Hematopoietic multipotent progenitor cell treated with erythropoietin and hydrocortisone succinate and interleukin-3 and kit ligand, for 4 days (in vitro differentiated cells): ENCODE results near the gene PALM3.

ENCODE experiments used
- DNase-seq: peaks from one replicate; pipeline ENCODE4 v3.0.0-alpha.2; 2015

PALM3 gene

DNA sequence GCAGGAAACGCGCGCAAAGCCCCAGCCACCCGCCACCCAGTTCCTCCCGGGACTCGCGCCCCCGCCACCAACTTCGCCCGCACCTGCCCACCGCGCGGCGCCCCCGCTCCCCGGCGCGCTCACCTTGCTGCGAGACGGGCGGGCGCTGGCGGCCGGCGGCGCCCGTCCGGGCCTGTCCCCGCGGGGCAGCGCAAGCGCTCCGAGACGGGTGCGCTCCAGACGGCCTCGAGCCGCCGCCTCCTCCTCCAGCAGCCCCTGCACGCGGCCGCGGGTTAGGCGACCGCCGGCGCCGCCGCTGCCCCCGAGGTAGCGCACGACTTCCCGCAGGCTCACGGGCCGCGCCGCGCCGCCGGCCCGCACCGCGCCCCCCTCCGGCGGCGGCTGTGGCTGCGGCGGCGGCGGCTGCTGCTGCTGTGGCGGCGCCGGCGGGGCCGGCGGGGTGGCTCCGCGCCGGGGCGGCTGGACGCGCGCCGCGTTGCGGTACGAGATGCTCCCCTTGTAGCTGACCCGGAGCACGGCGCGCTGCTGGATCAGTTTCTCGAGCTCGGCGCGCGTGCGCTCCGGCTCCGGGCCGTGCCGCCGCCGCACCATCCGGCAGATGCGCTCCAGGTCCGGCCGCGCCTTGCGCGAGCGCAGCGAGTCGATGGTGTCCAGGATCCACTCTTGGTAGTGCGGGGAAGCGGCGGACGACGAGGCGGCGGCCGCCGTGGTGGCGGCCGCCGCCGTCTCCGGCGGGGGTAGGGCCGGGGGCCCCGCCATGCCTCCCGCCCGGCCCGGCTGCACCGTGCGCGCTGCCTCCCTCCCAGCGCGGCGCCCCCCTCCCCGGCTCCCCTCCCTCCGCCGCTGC lies 28.0 kb upstream of the PALM3 start:
- peak; percentile 77 for DNase-seq

DNA sequence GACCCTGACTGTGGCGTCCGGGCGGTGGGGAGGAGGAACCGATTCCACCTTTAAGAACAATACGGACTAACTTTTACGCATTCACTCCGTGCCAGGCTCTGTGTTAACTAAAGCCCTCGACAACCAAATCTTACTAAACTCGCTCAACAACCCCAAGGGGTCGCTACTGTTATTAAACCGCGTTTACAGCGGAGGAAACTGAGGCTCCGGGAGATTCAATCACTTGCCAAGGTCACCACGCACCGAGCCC lies 27.5 kb upstream of the PALM3 start:
- DNase-seq: peak; percentile 53

DNA sequence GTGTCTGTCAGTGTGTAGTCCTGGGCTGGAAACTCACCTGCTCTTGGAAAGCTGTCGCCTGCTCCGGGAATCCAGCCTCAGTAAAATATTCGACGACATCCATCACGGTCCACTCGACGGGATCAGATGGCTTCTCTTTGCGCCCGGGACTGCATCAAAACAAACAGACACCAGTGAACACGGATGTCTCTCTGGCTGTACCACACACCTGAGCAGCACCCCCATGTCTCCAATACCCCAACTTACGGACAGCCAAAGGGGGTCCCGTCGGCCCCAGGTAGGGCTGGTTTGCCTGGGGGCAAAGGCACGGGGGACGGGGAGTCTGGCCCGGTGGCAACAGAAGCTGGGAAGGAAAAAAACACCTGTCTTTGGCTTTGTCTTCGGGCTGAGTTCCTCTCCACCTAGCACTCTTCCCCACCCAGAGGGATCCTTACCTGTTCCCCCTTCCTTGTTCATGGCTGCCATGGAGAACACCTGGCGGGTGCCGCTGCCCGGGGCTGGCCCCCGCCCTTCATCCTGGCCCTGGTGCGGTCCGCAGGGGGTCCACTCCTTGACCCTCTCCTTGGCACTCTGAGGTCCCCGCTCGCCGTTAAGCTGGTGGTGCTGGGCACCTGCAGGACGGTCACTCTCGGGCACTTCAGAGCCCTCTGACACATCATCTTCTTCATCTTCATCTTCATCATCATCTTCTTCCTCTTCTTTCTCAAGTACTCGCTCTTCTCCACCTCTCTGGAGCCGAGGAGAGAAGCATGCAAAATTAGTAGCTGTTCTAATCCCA lies 26.9 kb upstream of the PALM3 start:
- no peak for DNase-seq

DNA sequence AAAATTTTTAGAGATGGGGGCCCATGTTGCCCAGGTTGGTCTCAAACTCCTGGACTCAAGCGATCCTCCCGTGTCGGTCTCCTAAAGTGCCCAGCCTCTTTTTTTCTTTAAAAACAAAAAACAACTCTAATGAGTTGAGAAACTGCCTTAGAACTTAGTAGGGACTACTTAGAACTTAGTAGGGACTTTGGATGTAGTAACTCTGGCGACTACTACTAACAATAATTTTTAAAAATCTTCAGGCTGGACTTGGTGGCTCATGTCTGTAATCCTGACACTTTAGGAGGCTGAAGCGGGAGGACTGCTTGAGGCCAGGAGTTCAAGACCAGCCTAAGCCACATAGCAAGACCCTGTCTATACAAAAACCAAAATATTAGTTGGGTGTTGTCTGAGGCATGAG lies 24.2 kb upstream of the PALM3 start:
- DNase-seq: no peak

DNA sequence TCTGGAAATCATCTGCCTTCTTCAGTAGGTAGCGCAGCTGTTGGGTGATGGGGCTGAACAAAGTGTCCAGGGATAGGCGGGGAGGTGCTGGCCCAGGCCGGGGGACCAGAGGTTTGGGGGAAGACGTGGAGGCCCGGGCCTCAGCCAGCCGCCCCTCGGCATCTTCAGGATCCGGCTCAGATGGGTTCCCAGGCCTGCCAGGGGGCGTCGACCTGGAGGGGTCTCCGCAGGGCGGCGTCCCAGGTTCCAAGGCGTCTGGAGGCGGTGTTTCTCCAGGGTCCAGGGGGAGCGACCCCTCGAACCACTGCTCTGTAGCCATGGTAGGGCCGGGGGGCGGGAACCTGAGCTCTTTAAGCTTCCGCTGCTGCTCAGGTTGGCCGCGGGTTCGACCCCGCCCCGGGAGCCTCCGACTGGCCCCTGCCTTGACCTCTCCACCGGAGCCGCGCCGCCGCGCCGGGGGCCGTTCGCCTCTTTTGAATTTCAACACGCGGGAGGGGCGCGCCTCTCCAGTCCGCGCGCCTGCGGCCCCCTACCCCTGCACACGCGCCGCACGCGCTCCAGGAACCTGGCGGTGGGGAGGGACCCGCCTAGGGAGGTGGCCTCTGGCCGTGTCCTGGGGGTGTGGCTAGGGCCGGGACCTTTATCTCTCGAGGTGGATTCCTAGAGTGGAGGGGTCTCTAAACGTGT lies 23.6 kb upstream of the PALM3 start, which contains the start of gene C19orf67:
Gene C19orf67 (minus strand): TSS at position 475 of the 687 bp plus-strand sequence. CDS start 156 bp downstream, at position 319.
- DNase-seq: no peak

DNA sequence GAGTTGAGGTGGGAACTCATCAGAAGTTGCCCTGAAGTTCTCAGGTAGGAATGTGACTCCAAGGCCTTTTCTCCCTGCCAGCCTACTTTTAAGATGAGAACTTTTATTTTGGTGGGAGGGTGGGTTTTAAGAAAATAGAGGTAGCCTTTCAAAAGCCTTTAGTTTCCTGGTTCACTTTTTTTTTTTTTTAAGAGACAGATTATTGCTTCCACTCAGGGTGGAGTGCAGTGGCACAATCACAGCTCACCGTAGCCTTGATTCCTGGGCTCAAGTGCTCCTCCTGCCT lies 20.7 kb upstream of the PALM3 start:
- no peak for DNase-seq

DNA sequence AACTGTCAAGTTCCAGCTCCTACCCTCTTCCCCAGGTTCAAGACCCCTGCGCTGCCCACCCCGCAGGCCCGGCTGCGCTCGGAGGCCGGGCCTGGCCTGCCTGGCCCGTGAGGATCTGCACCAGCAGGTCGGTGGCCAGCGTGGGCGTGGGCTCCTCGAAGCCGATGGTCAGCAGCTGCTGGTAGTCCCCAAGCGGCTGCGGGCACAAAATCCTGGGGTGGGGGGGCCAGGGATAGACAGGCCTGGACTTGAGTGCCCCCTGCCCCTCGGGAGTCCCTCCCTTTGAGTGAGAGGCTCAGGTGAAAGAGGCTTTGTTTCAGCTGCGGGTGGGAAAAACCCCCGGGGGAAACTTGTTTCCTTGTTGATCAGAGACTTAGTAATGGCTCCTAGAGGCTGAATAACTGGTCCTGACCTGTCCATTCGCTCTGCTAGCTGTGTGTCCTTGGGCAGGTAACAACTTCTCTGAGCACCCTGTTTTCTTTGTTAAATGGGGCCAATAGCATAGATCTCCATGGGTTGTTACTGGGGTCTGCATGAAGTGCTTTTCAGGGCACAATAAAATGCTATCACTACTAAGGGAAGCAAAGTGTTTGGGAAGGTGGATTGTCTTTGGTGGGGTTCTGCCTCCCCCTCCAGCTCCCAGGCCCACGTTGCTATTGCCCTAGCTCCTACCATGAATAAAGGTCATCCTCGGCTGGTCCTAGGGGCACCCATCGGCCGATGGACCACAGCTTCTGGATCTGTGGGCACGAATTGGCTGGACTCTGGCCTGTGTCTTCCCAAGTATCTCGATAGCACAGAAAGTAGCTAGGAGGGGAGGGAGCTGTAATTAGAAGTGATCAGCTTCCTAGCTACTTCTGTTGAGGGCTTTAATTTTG lies 20.2 kb upstream of the PALM3 start:
- DNase-seq: no peak

DNA sequence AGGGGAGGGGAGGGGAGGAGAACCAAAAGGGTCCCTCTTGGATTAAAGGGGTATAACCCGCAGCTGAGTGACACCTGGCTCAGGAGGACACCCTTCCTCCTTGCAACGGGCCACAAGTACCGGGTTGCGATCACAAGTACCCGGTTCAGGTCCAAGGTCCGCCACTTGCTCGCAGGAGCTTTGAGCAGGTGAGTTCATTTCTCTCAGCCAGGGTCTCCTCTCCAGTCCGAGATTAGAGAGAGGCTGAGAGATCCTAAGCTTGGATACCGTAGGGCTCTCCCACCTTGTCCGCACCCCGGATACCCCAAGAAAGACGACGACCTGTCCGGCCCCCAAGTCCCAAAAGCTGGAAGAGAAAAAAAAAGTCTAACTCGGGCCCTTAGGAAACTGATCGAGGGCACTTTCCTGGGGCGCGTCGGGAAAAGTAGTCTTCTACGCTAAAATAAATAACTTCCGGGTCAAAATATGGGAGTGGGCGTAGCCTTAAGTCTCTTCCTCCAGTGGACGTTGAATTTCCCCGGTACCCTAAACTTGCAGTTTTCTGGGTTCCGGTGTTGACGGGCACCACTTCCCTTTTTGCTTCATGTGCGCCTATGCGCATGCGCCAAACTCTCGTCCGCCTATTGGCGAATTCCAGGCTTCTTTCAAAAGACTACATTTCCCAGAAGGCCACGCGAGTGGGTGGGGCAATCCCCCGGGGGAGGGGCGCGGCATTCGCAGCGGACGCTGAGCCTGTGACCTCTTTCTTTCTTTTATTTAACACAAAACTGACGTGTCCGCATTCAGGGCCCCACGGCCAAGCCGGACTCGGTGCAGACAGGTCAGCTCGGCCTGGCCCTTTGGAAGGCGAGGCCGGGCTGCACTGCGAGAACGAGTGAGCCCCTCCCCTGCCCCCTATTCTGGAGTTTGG lies 19.3 kb upstream of the PALM3 start:
- peak; percentile 100 for DNase-seq

DNA sequence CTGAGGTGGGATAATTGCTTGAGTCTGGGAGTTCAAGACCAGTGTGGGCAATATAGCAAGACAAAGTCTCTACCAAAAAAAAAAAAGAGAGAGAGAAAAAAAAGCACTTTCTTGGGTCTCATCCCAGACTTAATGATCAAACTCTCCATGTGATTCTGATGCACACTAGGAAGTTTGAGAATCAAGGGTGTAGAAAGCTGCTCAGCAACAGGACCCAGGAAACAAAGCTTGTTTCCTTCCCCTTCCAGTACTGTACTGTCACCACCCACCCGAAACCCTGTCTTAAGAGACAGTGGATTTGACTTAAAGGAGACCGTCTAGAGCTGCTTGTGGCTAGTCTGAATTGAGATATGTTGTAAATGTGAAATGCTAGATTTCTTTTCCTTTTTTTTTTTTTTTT lies 16.5 kb upstream of the PALM3 start:
- no peak for DNase-seq

DNA sequence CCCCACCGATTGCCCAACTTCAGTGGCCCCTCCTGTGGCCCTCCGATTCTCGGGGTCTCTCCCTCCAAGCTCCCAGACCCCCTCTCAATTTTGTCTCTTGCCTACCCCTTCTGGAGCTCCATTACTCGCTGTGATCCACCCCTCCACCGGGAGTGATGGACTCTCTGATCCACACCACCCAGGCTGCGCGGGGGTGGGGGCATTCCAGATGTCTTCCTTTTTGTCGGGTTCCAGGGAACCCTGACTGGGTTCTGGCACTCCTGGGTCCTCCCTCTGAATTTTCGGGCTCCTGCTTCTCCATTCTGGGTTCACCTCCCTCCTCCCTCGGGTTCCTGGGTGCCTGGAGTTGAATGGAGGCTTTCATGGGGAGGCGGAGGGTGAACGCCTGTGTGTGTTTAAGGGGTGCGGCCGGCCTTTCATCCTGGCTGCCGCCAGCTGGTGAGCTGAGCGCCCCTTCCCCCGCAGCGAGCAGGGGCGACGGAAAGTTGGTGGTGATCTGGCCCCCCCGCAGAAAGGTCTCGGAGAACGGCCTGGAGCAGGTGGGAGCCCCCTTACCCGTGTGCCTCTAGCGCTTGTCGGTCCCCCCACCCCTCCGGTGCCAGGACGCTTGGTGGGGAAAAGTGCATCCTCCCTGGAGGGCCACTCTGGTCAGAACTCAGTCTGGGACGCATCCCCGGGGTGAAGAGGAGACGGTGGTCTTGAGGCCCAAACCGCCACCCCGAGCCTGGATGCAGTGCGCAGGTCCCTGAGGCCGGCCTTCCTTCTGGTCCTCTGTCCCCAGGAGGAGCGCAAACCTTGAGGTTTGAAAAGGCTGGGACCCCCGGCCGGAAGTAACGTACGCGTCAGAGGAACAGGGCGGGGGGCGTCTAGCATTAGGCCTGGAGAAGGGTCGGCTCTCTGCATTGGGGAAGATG lies 12.3 kb upstream of the PALM3 start:
- peak; percentile 37 for DNase-seq

DNA sequence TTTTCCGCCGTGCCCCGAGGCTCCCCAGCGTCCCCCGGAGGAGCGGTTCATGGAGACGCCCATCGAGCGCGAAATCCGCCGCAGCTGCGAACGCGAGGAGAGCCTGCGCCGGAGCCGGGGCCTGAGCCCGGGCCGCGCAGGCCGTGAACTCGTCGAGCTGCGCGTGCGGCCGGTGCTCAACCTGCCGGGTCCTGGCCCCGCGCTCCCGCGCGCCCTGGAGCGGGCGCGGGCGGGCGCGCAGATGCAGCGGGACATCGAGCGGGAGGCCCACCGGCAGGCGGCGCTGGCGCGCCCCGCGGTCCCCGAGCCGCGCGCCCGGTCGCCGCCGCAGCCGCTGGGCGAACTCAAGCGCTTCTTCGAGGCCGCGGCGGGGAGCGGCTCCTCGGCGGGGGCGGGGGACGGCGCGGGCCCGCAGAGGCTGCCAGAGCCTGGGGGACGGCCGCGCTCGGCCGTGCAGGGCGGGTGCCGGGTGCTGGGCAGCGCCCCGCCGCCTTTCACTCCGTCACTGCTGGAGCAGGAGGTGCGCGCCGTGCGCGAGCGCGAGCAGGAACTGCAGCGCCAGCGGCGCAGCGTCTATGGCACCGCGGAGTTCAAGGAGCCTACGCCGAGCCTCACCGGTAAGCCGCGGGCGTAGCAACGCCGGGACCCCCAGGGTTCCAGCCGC lies 11.5 kb upstream of the PALM3 start:
- DNase-seq: peak; percentile 90

DNA sequence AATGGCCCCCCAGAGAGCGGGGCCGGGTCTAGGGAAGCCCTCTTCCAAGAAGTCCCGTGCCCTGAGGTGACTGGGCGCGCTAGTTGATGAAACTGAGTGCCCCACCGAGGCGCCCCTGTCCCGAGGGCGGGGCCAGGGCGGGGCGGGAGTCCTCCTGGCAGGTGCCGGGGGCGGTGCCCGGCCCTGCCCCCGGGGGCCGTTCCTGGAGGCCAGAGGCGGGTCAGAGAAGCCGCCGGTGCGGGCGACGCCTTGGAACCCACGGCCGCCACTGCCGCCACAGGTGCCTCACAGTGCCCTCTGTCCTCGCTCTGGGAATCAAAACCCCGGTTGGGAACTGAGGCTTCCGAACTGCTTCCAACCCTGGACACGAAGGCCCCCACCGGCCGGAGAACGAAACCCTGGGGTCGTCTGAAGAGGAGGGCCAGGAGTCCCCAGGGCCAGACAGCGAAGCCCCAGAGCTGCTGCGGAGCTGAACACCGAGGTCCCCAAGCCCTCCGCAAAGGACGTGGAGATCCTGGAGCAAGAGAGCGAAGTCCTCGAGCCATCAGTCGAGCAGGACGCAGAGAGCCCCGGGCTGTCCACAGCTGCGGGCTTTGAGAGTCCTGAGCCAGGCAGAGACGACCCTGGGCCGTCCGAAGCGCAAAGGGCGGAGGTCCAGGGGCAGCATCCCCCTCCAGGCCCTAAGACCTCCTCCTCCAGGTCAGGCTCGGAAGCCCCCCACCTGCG lies 10.8 kb upstream of the PALM3 start, which contains the start of gene MISP3:
Gene MISP3 (plus strand): TSS at position 252 of the 726 bp plus-strand sequence. CDS start 524 bp downstream, outside the sequence.
- DNase-seq: peak; percentile 64

DNA sequence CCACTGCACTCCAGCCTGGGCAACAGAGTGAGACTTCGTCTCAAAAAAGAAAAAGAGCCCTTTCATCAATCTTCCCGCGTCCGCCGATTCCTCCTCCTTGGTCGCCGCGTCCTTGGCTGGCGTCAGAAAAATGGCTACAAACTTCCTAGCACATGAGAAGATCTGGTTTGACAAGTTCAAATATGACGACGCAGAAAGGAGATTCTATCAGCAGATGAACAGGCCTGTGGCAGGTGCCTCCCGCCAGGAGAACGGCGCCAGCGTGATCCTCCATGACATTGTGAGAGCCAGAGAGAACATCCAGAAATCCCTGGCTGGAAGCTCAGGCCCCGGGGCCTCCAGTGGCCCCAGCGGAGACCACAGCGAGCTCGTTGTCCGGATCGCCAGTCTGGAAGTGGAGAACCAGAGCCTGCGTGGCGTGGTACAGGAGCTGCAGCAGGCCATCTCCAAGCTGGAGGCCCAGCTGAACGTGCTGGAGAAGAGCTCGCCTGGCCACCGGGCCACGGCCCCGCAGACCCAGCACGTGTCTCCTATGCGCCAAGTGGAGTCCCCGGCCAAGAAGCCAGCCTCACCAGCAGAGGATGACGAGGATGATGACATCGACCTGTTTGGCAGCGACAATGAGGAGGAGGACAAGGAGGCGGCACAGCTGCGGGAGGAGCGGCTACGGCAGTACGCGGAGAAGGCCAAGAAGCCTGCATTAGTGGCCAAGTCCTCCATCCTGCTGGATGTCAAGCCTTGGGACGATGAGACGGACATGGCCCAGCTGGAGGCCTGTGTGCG lies 8.6 kb upstream of the PALM3 start:
- no peak for DNase-seq

DNA sequence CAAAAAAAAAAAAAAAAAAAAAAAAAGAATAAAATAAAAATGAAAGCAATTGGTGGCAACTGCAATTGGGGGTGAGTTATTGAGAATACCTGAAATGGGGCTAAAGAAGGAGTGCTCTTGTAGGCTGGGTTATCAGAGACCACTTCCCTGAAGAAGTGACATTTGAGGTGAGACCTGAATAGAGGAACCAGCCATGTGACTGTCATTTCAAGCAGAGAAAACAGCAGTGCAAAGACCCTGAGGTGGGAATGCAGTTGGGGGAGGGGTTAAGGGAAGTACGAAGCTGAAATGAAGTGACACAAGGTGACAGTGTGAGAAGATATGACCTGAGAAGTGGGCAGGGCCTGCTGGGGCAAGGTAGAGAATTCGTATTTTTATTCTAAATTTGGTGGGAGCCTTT lies 4.3 kb upstream of the PALM3 start:
- no peak for DNase-seq

DNA sequence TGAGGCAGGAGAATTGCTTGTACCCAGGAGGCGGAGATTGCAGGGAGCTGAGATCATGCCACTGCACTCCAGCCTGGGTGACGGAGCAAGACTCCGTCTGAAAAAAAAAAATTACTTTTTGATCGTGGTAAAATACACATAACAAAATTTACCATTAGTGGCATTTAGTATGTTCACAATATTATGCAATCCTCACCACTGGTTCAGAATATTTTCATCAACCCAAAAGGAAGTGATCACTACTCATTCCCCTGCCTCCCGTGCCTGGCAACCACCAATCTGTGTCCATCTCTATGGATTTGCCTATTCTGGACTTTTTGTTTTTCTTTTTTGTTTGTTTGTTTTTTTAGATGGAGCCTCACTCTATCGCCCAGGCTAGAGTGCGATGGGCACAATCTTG lies 1.2 kb upstream of the PALM3 start:
- DNase-seq: no peak

DNA sequence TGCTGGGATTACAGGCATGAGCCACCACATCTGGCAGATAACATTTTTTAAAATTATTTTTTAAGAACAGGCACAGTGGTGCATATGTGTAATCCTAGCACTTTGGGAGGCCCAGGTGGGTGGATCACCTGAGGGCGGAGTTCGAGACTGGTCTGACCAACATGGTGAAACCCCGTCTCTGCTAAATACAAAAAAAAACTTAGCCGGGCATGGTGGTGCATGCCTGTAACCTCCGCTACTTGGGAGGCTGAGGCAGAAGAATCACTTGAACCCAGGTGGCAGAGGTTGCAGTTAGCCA lies 631 bp upstream of the PALM3 start:
- no peak for DNase-seq

DNA sequence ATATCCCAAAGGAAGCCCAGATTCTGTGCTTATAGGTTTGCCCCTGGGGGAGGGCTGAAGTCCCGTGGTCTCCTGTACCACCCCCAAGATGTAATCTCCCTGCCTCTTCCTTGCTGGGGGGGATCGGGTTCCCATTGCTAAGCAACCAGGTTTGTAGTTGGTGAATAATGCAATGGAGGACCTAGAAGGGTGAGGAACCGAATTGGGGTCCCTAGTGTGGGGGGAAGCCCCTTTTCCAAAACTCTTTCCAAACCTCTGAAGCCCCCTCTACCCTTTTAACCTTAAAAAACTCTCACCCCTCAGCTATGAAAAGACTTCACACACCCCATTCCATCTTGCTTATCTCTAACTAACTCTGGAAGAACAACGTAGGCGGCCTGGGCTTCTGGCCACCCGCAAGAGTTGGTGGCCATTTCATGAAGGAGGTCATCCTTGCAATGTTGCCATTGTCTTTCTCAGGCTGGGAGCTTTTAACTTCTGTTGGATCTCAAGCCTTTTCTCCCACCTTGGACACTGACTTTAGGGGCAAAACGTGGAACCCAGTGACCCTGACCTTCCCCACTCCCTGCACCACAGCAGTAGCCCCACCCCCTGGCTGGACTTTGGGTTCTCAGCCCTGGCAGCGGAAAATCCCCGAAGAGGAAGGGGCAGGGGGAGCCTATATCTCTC lies 661 bp downstream of the PALM3 start:
- DNase-seq: no peak

DNA sequence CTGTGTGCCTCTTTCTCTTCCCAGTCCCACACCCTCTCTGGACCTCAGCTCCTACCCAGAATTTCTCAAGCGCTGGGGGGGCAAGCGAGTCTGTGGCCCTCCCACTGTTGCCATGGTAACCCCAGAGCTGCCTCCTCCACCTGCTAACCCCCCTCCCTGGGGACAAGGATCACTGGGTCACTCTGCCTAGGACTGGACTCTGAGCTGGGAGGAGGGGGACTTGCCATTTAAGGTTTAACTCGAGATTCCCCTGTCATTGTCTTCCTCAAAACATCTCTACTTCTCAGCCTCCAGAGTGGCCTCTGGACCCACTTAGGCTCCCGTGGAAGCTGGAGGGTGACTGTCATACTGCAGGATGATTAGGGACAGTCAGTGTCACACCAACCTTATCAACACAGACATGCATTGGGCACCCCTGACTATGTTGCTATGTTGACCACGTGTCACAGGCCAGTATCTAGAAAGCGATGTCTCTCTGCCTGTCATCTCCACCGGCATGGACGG lies 2.2 kb downstream of the PALM3 start:
- DNase-seq: peak; percentile 43
